Measurements from ENCODE around the gene DCTPP1. TPM values are rescaled to one million over a fixed set of nuclear protein-coding genes. Genes with fewer than 3 reads are reported as not detected.
A peak's percentile ranks its signal among the peaks of the same experiment; 100 is the strongest.
"Not testable (repeated sequence)": the region's sequence is repeated elsewhere in the genome, so short reads cannot be mapped to it uniquely, and the experiment has no call there.

Gene DCTPP1
- total RNA-seq, 1 donor from 2014 or later: 167 TPM

DNA sequence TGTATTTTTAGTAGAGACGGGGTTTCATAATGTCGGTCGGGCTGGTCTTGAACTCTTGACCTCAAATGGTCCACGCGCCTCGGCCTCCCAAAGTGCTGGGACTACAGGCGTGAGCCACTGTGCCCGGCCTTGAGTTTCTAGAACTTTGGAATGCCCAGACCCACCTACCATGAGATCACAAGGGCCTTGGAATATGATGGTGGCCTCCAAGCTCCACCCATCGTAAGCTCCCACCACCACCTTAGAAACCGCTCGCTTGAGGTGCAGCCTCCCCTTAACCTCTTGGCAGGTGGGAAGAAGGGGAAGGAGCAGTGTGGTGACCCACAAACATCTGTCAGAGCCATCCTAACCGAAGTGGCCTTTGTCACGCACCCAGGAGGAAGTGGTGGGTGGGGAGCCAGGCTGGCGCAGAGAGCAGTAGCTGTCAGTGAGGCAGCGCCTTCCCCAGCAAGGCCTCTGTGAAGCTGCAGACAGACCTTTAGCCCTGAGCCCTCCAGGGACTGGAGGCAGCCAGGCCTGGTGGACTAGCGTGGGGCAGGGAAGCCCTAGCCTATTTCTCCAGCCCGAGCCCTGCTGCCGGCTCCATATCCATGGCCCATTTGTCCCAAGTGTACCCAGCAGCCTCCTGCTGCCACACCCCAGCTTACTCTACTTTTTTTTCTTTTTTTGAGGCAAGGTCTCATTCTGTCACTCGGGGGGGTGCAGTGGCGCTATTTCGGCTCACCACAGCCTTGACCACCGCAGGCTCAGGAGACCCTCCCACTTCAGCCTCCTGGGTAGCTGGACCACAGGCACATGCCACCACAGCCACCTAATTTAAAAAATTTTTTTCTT, 28.9 kb upstream of the DCTPP1 start:
- Mint-ChIP-seq H3K9me3 (no peaks in the 10 kb centered on the region), H3K4me3 (peak overlapping the region; percentile 75), H3K4me1 (peaks cover 68% of the 10 kb centered on the region), H3K27ac (peak overlapping the region; percentile 95), H3K27me3 (no peaks in the 10 kb centered on the region), H3K36me3 (ENCODE audit: low read depth) (peaks cover 2% of the 10 kb centered on the region)
- intact Hi-C loops (cut with micrococcal nuclease): loop anchor here (1.0 kb wide), 2 partner anchors 13 to 24 kb away; no protein-coding TSS in a partner anchor
- DNase-seq: peak; percentile 96

DNA sequence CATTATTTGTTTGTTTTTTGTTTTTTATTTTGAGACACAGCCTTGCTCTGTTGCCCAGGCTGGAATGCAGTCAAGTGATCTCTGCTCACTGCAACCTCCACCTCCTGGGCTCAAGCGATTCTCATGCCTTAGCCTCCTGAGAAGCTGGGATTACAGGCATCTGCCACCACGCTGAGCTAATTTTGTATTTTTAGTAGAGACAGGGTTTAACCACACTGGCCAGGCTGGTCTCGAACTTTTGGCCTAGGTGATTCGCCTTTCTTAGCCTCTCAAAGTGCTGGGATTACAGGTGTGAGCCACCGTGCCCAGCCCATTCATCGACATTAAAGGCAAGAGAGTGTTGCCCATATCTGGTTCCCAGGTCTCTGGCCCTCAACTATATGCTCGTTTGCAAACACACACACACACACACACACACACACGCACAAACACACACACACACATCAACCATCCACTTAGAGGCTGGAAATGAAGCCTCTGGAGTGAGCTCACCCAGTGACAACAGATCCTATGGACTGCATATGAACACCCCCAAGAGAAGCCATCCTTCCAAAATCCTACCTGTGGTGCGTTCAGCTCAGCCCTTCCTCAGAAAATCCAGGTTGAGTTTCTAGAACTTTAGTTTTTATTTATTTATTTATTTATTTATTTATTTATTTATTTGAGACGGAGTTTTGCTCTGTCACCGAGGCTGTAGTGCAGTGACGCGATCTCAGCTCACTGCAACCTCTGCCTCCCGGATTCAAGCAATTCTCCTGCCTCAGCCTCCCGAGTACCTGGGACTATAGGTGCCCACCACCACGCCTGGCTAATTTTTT, 28.1 kb upstream of the DCTPP1 start:
- intact Hi-C loops (cut with micrococcal nuclease): no loop called here
- H3K27me3 Mint-ChIP-seq: no peaks in the 10 kb centered on the region
- H3K36me3 Mint-ChIP-seq (ENCODE audit: low read depth): peaks cover 2% of the 10 kb centered on the region
- DNase-seq: peak; percentile 70
- H3K27ac Mint-ChIP-seq: peak overlapping the region; percentile 95
- no peaks in the 10 kb centered on the region for H3K9me3 Mint-ChIP-seq
- H3K4me3 Mint-ChIP-seq: peak overlapping the region; percentile 75
- H3K4me1 Mint-ChIP-seq: peaks cover 71% of the 10 kb centered on the region

DNA sequence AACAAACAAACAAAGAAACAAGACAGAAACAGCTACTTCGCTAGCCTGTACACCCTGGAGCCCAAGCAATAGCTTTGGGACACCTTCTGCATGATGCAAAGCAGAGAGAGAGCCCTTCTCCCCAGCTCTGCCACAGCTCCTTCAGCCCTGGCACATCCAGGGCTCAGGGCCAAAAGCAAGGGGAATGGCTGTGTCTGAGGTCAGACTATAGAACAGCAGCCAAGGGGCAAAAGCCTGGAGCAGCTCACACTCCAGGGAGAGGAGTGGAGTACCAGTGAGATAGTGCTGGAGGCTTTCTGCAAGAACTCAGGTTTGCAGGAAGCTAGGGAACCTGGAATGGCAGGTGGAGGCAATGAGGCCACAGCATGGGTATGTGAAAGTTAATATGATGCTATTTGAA, 27.4 kb upstream of the DCTPP1 start:
- DNase-seq: peak; percentile 62
- intact Hi-C loops (cut with micrococcal nuclease): no loop called here
- Mint-ChIP-seq H3K27me3 (no peaks in the 10 kb centered on the region), H3K4me1 (peaks cover 76% of the 10 kb centered on the region), H3K36me3 (ENCODE audit: low read depth) (peaks cover 2% of the 10 kb centered on the region), H3K9me3 (no peaks in the 10 kb centered on the region), H3K27ac (peak overlapping the region; percentile 95), H3K4me3 (peak overlapping the region; percentile 31)

DNA sequence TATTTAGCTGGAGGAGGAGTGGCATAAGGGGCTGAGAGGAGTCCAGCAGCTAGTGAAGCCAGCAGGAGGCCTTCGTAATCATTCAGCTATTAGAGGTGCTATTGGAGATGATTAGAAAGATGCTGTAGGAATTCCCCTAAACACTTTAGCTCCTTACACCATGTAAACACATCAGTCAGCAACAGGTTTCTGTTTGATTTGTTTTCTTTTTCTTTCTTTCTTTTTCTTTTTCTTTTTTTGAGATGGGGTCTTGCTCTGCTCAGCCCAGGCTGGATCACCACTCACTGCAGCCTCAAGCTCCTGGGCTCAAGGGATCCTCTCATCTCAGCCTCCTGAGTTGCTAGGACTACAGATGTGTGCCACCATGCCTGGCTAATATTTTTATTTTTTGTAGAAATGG, 26.5 kb upstream of the DCTPP1 start:
- DNase-seq: no peak
- no peaks in the 10 kb centered on the region for H3K27me3 Mint-ChIP-seq
- peak overlapping the region; percentile 31 for H3K4me3 Mint-ChIP-seq
- H3K36me3 Mint-ChIP-seq (ENCODE audit: low read depth): no peaks in the 10 kb centered on the region
- H3K27ac Mint-ChIP-seq: peak overlapping the region; percentile 95
- intact Hi-C loops (cut with micrococcal nuclease): loop anchor here (1.0 kb wide), 1 partner anchor 11 kb away; the partner anchor contains the start of gene SEPHS2
- H3K4me1 Mint-ChIP-seq: peaks cover 69% of the 10 kb centered on the region
- H3K9me3 Mint-ChIP-seq: no peaks in the 10 kb centered on the region

DNA sequence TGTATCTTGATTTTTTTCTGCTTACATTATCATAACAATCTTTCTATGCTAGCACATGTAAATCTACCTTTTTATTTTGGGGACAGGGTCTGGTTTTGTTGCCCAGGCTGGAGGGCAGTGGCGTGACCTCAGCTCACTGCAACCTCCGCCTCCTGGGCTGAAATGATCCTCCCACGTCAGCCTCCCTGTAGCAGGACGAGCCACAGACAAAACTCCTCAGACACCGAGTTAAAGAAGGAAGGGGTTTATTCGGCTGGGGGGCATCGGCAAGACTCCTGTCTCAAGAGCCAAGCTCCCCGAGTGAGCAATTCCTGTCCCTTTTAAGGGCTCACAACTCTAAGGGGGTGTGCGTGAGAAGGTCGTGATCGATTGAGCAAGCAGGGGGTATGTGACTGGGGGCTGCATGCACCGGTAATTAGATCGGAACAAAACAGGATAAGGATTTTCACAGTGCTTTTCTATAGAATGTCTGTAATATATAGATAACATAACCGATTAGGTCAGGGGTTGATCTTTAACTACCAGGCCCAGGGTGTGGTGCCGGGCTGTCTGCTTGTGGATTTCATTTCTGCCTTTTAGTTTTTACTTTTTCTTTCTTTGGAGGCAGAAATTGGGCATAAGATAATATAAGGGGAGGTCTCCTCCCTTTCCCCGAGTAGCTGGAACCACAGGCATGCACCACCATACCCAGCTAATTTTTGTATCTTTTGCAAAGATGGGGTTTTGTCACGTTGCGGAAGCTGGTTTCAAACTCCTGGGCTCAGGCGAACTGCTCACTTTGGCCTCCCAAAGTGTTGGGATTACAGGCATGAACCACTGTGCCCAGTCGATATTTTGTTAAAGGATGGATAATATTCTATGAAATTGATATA, 23.1 kb upstream of the DCTPP1 start:
- H3K9me3 Mint-ChIP-seq; intact Hi-C loops (cut with micrococcal nuclease); H3K27me3 Mint-ChIP-seq; DNase-seq; H3K36me3 Mint-ChIP-seq (ENCODE audit: low read depth): not testable (repeated sequence)
- peak overlapping the region; percentile 55 for H3K27ac Mint-ChIP-seq
- H3K4me1 Mint-ChIP-seq: peaks cover 60% of the 10 kb centered on the region
- peak overlapping the region; percentile 60 for H3K4me3 Mint-ChIP-seq

DNA sequence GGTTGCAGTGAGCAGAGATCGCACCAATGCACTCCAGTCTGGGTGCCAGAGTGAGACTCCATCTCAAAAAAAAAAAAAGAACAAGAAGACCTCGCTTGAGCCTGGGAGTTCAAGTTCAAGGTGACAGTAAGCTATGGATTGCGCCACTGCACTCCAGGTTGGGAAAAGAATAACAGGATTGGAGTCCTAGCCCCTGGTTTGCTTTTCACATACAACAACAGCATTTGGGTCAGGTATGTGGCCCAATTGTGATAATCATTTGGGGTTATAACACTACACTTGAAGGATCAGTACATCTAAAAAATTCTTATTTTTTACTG, 19.2 kb upstream of the DCTPP1 start:
- H3K27me3 Mint-ChIP-seq: no peaks in the 10 kb centered on the region
- no peak overlapping the region for H3K4me3 Mint-ChIP-seq
- no peak for DNase-seq
- intact Hi-C loops (cut with micrococcal nuclease): loop anchor here (1.0 kb wide), 2 partner anchors 19 to 22 kb away; partner anchors contain the start of gene DCTPP1
- H3K4me1 Mint-ChIP-seq: peaks cover 42% of the 10 kb centered on the region
- peaks cover 14% of the 10 kb centered on the region for H3K36me3 Mint-ChIP-seq (ENCODE audit: low read depth)
- no peaks in the 10 kb centered on the region for H3K9me3 Mint-ChIP-seq
- H3K27ac Mint-ChIP-seq: no peak overlapping the region

DNA sequence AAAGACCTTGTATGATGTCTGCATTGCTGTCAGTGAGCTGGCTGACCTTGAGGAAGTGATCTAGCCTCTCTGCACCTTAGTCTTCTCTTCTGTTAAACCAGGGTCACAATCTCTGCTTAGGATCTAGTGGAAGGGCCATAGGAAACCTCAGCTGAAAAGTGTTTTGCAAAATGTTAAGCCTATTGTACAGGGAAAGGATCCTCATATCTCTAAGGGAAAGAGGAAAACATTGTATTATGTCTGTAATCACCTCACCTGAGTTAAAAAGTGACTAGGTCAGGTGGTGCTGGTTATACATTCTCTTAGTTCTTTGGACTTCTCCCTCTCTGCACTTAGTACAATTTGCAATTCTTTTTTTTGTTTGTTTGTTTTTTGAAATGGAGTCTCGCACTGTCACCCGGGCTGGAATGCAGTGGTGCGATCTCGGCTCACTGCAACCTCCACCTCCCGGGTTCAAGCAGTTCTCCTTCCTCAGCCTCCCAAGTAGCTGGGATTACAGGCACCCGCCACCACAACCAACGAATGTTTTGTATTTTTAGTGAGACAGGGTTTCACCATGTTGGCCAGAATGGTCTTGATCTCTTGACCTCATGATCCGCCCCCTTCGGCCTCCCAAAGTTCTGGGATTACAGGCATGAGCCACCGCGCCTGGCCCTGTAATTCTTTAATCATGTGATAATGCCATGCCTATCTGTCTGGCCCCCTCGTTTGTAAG, 17.8 kb upstream of the DCTPP1 start:
- Mint-ChIP-seq H3K9me3 (no peaks in the 10 kb centered on the region), H3K4me3 (no peak overlapping the region), H3K27me3 (no peaks in the 10 kb centered on the region), H3K27ac (peak overlapping the region; percentile 34), H3K36me3 (ENCODE audit: low read depth) (peaks cover 26% of the 10 kb centered on the region), H3K4me1 (peaks cover 42% of the 10 kb centered on the region)
- intact Hi-C loops (cut with micrococcal nuclease): no loop called here
- no peak for DNase-seq

DNA sequence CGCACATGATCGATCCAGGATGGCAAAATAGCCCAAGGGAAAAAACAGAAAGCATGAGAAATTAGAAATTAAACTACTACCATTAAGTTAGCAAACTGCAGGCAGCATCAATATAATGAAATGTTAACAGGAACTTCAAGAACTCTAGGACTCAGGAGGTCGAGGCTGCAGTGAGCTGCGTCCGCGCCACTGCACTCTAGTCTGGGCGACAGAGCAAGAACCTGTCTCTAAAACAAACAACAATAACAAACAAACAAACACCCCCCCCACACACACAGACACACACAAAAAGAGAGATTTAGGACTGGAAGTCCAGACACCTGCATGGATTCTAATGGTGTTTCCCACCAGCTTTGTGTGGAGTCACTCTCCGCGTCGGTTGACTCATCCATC, 16.4 kb upstream of the DCTPP1 start:
- intact Hi-C loops (cut with micrococcal nuclease): no loop called here
- Mint-ChIP-seq H3K27me3 (no peaks in the 10 kb centered on the region), H3K27ac (peak overlapping the region; percentile 93), H3K4me3 (peak overlapping the region; percentile 89), H3K4me1 (peaks cover 38% of the 10 kb centered on the region), H3K9me3 (no peaks in the 10 kb centered on the region), H3K36me3 (ENCODE audit: low read depth) (peaks cover 31% of the 10 kb centered on the region)
- no peak for DNase-seq

DNA sequence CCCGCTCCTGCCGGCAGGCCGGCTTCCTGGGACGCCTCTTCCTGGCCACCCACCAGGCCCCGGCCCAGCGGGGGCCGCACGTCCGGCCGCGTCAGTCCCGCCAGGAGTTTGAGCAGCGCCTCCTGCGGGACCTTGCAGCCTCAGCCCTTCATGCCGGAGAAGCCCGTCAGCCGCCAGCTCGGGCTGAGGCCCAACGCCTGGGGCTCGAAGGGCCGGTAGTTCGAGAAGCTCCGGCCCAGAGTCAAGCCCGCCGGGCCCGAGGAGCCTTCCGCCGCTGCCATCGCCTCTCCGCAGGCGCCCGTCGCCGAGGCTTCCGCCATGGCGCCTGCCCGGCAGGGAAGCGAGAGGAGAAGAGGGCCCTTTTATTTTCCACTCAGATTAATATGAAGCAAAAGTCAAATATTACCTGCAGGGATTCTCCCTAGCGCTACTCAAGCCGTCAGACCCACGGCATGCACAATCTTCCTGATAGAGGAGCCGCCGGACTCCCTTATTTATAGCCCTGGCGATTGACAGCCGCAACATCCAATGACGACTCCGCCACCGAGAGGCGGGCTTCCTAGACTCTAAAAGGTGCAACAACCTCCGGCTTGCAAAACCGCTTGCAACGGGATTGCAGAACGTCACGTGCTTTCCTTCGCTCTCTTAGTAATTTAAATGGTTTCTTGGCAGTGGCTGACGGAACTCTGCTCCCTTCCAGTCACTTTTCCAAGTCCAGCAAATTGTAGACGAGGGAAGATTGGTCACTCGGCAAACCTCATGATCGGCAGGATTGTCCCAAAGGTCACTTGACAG, 15.8 kb upstream of the DCTPP1 start, which contains the start of gene SEPHS2:
TSS of gene SEPHS2 (minus strand) at position 467 of the 795 bp plus-strand sequence. CDS start at position 320, 147 bp downstream.
- peak within 1 kb of the TSS; percentile 93 for H3K27ac Mint-ChIP-seq
- H3K9me3 Mint-ChIP-seq: no peaks in the 10 kb centered on the region
- H3K4me3 Mint-ChIP-seq: peak within 1 kb of the TSS; percentile 89
- intact Hi-C loops (cut with micrococcal nuclease): loop anchor here (1.0 kb wide), 3 partner anchors 10 to 15 kb away; partner anchors contain the start of gene DCTPP1
- no peaks in the 10 kb centered on the region for H3K27me3 Mint-ChIP-seq
- H3K4me1 Mint-ChIP-seq: peaks cover 34% of the 10 kb centered on the region
- H3K36me3 Mint-ChIP-seq (ENCODE audit: low read depth): peaks cover 31% of the 10 kb centered on the region
- DNase-seq: peak; percentile 99

DNA sequence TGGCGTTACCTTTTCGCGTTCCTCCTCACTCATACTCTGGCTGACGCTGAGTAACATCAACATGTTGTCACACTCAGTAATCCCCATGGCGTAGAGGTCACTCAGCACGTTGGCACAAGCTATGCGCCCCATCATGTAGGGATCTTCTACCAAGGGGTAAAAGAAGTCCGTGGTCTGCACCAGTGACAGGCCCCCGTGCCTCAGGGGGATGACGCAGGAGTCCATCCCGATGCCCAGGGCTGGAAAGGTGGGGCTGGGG, 15.2 kb upstream of the DCTPP1 start:
- intact Hi-C loops (cut with micrococcal nuclease): loop anchor here (1.0 kb wide), 3 partner anchors 10 to 15 kb away; partner anchors contain the start of gene DCTPP1
- DNase-seq: no peak
- Mint-ChIP-seq H3K4me3 (peak overlapping the region; percentile 89), H3K27ac (peak overlapping the region; percentile 90), H3K9me3 (no peaks in the 10 kb centered on the region), H3K4me1 (peaks cover 33% of the 10 kb centered on the region), H3K27me3 (no peaks in the 10 kb centered on the region), H3K36me3 (ENCODE audit: low read depth) (peaks cover 31% of the 10 kb centered on the region)

DNA sequence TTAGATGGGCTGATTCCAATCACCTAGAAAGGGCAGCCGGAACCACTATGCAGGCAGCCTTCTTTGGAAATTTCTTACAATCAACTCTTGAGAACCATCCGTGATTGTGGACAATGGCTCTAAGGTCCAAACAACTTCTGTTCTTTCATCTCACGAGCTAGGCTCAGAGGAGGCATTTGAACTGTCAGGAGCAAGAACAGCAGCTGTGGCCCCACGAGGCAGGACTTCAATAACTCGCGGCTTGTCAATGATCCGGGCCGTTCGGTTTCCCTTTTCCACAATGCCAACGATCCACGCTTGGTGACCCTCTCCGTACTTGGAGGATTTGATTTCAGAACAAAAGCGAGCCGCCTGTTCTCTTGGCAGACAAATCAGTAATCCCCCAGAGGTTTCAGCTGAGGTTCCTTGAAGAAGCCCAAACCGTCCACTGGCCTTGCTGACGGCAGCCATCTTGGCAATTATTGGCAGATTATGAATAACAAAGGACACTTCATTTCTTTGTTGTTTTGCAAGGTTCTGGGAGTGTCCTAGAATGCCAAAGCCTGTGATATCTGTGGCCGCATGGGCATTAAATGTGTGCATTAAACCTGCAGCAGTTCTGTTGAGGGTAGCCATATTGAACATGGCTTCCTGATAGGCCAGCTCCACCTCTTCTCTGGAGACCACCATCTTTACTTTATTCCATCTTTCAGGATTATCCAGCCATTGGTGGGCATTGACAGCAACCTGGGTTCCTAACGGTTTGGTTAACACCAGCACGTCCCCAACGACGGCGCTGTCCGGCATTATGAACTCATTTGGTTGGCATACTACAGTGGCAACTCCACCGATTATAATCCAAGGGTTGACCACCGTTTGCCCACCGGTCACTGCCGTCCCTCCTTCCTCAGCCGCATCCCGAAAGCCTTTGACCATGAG, 14.7 kb upstream of the DCTPP1 start:
- peak overlapping the region; percentile 89 for H3K4me3 Mint-ChIP-seq
- no peaks in the 10 kb centered on the region for H3K27me3 Mint-ChIP-seq
- no peaks in the 10 kb centered on the region for H3K9me3 Mint-ChIP-seq
- peak overlapping the region; percentile 90 for H3K27ac Mint-ChIP-seq
- no peak for DNase-seq
- peaks cover 33% of the 10 kb centered on the region for H3K4me1 Mint-ChIP-seq
- peaks cover 31% of the 10 kb centered on the region for H3K36me3 Mint-ChIP-seq (ENCODE audit: low read depth)
- intact Hi-C loops (cut with micrococcal nuclease): loop anchor here (1.0 kb wide), 3 partner anchors 9 to 14 kb away; partner anchors contain the start of gene DCTPP1

Data from activated CD4-positive, alpha-beta T cell treated with anti-CD3 and anti-CD28 coated beads, Interleukin-2, amount 10 ng/mL, durations not matched to agents 24 days and 14 days (primary cell).